GM23248 (cell line): ENCODE results near the gene KIF11. TPM values are rescaled to one million over a fixed set of nuclear protein-coding genes. Genes with fewer than 3 reads are reported as not detected.
"Not testable (repeated sequence)": the region's sequence is repeated elsewhere in the genome, so short reads cannot be mapped to it uniquely, and the experiment has no call there.

Experiments used
- DNase-seq: peaks from one replicate; pipeline ENCODE4 v3.0.0-alpha.2; 2015
- H2AFZ ChIP-seq: fragments of 200-600 bp; sonication (generic); 2 replicates; pipeline ENCODE4 v1.6.1; 2016; ENCODE audit warnings: antibody characterized with exemption
- H3F3A ChIP-seq: fragments of 200-600 bp; sonication (generic); 2 replicates; pipeline ENCODE4 v1.6.1; 2016; ENCODE audit warnings: mild to moderate bottlenecking, antibody characterized with exemption, mixed run types; ENCODE audit not compliant: insufficient read depth
- H3K27ac ChIP-seq: fragments of 200-600 bp; sonication (generic); 2 replicates; pipeline ENCODE4 v1.5.1; 2016; ENCODE audit warnings: mild to moderate bottlenecking
- H3K27me3 ChIP-seq: fragments of 200-600 bp; sonication (generic); replicated peaks from 2 replicates; pipeline ENCODE4 v1.6.1; 2016; ENCODE audit warnings: mild to moderate bottlenecking; ENCODE audit not compliant: insufficient read depth
- H3K36me3 ChIP-seq: fragments of 200-600 bp; sonication (generic); 2 replicates; pipeline ENCODE4 v1.6.1; 2016; ENCODE audit warnings: low read depth, mild to moderate bottlenecking
- H3K4me1 ChIP-seq: fragments of 200-600 bp; sonication (generic); 2 replicates; pipeline ENCODE4 v1.6.1; 2016; ENCODE audit warnings: mild to moderate bottlenecking; ENCODE audit not compliant: insufficient read depth
- H3K4me2 ChIP-seq: fragments of 200-600 bp; sonication (generic); one replicate; pipeline ENCODE4 v1.6.1; 2016; ENCODE audit warnings: mild to moderate bottlenecking; ENCODE audit not compliant: unreplicated experiment
- H3K4me3 ChIP-seq: fragments of 200-600 bp; sonication (generic); 2 replicates; pipeline ENCODE4 v1.5.1; 2016; ENCODE audit warnings: mild to moderate bottlenecking
- H3K79me2 ChIP-seq: fragments of 200-600 bp; sonication (generic); 2 replicates; pipeline ENCODE4 v1.6.1; 2016; ENCODE audit warnings: mild to moderate bottlenecking; ENCODE audit not compliant: insufficient read depth
- H3K9ac ChIP-seq: fragments of 200-600 bp; sonication (generic); 2 replicates; pipeline ENCODE4 v1.6.1; 2016; ENCODE audit warnings: mild to moderate bottlenecking
- H3K9me2 ChIP-seq: fragments of 200-600 bp; sonication (generic); 2 replicates; pipeline ENCODE4 v1.6.1; 2016; ENCODE audit warnings: mixed run types, mild to moderate bottlenecking, moderate library complexity; ENCODE audit not compliant: insufficient read depth
- H3K9me3 ChIP-seq: fragments of 200-600 bp; sonication (generic); one replicate; pipeline ENCODE4 v1.6.1; 2017; ENCODE audit warnings: low read depth
- H4K20me1 ChIP-seq: fragments of 200-600 bp; sonication (generic); 2 replicates; pipeline ENCODE4 v1.6.0; 2016; ENCODE audit not compliant: insufficient read depth
- EZH2 ChIP-seq: fragments of 200-600 bp; sonication (generic); IDR thresholded peaks from 2 replicates; pipeline ENCODE4 v1.6.1; 2018; ENCODE audit warnings: antibody characterized with exemption, mild to moderate bottlenecking; ENCODE audit not compliant: insufficient read depth, poor library complexity, severe bottlenecking
- EZH2phosphoT487 ChIP-seq: fragments of 200-600 bp; sonication (generic); IDR thresholded peaks from 2 replicates; pipeline ENCODE4 v1.6.1; 2018; ENCODE audit warnings: antibody characterized with exemption, moderate library complexity, mild to moderate bottlenecking, low read depth; ENCODE audit not compliant: insufficient read depth
- WGBS, 2 experiments: methylation state at CpG; one replicate each; pipeline ENCODE4 v1.1.6; 2015 to 2017; ENCODE audit warnings: low lambda C conversion rate in 2 of 2, low coverage in 1 of 2; ENCODE audit errors: missing lambda C conversion rate in 2 of 2; 5-methylcytosine and 5-hydroxymethylcytosine counted together
- in situ Hi-C: fragments of 300-500 bp; cut with MboI; formaldehyde crosslinking; loops from 2 replicates; pipeline ENCODE4 v1.15.0; 2020
- polyA plus RNA-seq: library from polyadenylated mRNA; unstranded; fragments of >200 nt; fragmentation: Nextera tagmentation; extraction: Ambion mirVana; gene quantifications from 2 replicates; pipeline ENCODE4 v1.2.1, GENCODE V29; 2016
- total RNA-seq: library from RNA; depleted of rRNA; stranded (reverse); fragments of >200 nt; shearing (Covaris generic); gene quantifications from 2 replicates; pipeline ENCODE4 v1.2.3, GENCODE V29; 2014

Gene KIF11
- total and polyA plus RNA-seq, 2 experiments from 2014 or later: 10.8 to 16.2 TPM

DNA sequence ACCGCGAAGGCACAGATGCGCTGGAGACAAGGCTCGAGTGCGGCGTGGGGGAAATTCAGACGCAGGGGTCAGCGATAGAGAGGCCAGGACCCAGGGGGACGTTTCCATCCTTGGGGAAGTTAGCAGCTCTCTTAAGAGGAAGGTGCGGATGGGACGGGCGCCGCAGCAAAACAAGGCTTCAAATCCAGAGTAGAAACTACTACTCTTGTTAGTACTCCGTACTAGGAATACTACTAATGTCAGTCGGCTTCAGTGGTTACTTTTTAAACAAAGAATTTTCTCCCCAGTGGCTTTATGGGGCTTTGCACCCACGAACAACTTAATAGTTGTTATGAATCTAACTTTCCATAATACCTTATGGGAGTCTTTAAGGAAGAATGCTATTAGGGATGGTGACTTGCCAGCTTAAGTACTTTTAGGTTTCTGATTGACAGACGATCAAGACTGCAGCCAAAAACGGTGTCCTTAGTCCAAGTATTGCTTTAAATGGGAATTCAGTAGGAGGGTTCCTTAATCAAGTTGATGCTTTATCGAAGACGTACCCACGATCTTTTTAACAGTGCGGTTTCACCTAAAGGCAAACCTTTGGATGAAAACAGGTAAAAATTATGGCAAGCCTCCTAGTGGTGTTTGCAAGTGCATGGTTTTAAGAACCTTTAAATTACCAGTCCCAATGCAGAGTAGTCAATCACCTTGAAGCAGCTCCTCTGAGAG, 18.2 kb upstream of the KIF11 start:
- Histone ChIP-seq H3K9ac (peak overlapping the region; percentile 96), H3K9me2 (no peaks in the 10 kb centered on the region), H3K4me3 (peak overlapping the region; percentile 85), H3K27me3 (no peaks in the 10 kb centered on the region), H3K4me1 (peaks cover 30% of the 10 kb centered on the region), H4K20me1 (no peaks in the 10 kb centered on the region; the same call in 1 of the 2 replicates), H3K9me3 (no peaks in the 10 kb centered on the region), H3F3A (peaks cover 24% of the 10 kb centered on the region), H3K4me2 (peak overlapping the region; percentile 85), H3K27ac (peak overlapping the region; percentile 92), H3K36me3 (no peaks in the 10 kb centered on the region), H2AFZ (peak overlapping the region; percentile 95), H3K79me2 (peaks cover 38% of the 10 kb centered on the region)
- 13 to 16% methylated on average over 21 to 22 of the region's 22 CpGs for WGBS, 2 experiments
- in situ Hi-C loops: no loop called here
- DNase-seq: peak; percentile 81
- no peak for TF ChIP-seq EZH2phosphoT487
- TF ChIP-seq EZH2: no peak

DNA sequence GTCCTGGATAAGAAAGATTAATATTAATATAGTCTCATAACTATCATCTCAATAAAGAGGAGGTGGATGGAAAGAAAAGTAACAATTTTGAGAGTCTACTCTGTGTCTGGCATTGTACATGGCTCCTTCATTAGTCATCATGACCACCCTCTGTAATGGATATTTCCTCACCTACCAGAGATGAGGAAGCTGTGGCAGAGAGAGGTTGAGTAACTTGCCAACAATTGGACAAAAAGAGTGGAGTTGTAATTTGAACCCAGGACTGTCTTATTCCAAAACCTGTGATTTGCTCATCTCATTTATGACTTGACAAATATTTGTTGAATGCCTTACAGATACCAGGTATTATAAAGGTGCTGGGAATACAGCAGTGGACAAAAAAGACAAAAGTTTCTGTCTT, 17.0 kb upstream of the KIF11 start:
- in situ Hi-C loops: no loop called here
- no peak overlapping the region for H3K9ac ChIP-seq
- no peak overlapping the region for H3K27ac ChIP-seq
- H3K4me3 ChIP-seq: no peak overlapping the region
- H2AFZ ChIP-seq: no peak overlapping the region
- peak overlapping the region; percentile 1 for H3K4me2 ChIP-seq
- H3K79me2 ChIP-seq: peaks cover 25% of the 10 kb centered on the region
- H3K4me1 ChIP-seq: peaks cover 30% of the 10 kb centered on the region
- no peaks in the 10 kb centered on the region for H3K9me2 ChIP-seq
- TF ChIP-seq EZH2phosphoT487: no peak
- no peak for TF ChIP-seq EZH2
- H3K36me3 ChIP-seq: no peaks in the 10 kb centered on the region
- DNase-seq: peak; percentile 76
- H3K9me3 ChIP-seq: no peaks in the 10 kb centered on the region
- H3K27me3 ChIP-seq: no peaks in the 10 kb centered on the region
- no peaks in the 10 kb centered on the region; the same call in 1 of the 2 replicates for H4K20me1 ChIP-seq
- H3F3A ChIP-seq: peaks cover 23% of the 10 kb centered on the region

DNA sequence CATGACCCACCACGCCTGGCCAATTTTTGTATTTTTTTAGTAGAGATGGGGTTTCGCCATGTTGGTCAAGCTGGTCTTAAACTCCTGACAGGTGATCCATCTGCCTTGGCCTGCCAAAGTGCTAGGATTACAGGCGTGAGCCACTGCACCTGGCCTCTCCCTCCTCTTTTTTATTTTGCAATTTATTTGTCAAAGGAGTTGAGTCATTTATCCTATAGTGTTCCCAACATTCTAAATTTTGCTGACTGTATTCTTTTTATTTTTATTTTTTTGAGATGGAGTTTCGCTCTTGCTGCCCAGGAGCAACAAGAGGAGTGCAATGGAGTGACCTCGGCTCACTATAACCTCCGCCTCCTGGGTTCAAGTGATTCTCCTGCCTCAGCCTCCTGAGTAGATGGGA, 10.6 kb upstream of the KIF11 start:
- H3K36me3 ChIP-seq, H2AFZ ChIP-seq, H3K9ac ChIP-seq, H4K20me1 ChIP-seq, H3K27ac ChIP-seq, H3K27me3 ChIP-seq, H3K4me1 ChIP-seq, H3K9me2 ChIP-seq, H3K4me3 ChIP-seq, H3K9me3 ChIP-seq, H3K4me2 ChIP-seq, H3K79me2 ChIP-seq, DNase-seq, H3F3A ChIP-seq, in situ Hi-C loops: not testable (repeated sequence)
- 93 to 95% methylated on average over 6 of the region's 6 CpGs for WGBS, 2 experiments

DNA sequence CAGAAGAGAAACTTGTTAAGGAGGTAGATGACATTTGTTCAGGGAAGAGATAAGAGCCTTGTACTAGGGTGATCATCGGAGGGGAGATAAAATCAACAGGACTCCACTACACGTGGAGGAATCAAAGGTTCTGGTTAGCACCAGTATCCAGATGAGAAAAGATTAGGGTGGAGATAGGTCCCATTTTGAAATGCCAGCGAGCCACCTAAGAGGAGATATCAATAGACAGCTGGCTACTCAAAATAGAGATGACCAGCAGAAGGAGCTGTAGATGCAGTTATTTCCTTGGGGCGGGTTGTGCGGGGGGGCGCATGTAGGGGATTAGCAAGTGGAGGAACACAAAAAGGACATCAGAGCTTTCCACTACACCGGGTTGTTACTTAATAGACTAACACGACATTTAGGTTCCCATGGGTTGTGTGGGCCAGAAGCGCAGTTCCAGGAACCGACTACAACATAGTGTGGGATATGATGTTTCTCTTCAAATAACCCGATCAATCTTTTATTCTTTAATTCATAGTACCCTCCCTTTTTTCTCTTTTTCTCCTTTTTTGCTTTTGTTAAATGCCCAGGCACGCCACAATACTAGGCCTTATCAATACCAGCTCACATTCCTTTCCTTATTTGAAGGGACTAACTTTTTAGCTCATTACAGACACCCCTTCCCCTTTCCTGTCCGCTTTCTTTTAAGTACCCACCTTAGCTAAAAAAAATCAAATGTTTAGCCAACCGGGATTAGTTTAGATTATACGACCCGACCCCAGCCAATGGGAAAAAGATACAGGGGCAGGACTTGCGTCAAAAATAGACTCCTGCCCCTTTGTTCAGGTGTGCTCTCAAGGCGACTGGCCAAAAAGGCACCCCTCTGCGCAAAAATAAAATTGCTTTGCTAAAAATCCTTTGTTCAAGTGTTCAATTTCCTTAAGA, 2.0 kb upstream of the KIF11 start:
- TF ChIP-seq EZH2phosphoT487 (no peak), EZH2 (no peak)
- H3K9me3 ChIP-seq: no peaks in the 10 kb centered on the region
- no peaks in the 10 kb centered on the region for H3K9me2 ChIP-seq
- in situ Hi-C loops: no loop called here
- H3K79me2 ChIP-seq: peaks cover 29% of the 10 kb centered on the region
- peak overlapping the region; percentile 85 for H3K4me2 ChIP-seq
- peak overlapping the region; percentile 81 for H3K9ac ChIP-seq
- no peaks in the 10 kb centered on the region for H3K27me3 ChIP-seq
- no peaks in the 10 kb centered on the region for H3K36me3 ChIP-seq
- DNase-seq: peak; percentile 75
- H3K27ac ChIP-seq: peak overlapping the region; percentile 87
- 43 to 52% methylated on average over 19 of the region's 19 CpGs for WGBS, 2 experiments
- peaks cover 21% of the 10 kb centered on the region for H3F3A ChIP-seq
- peak overlapping the region; percentile 85 for H3K4me3 ChIP-seq
- no peaks in the 10 kb centered on the region for H4K20me1 ChIP-seq
- H3K4me1 ChIP-seq: peaks cover 18% of the 10 kb centered on the region
- peak overlapping the region; percentile 95 for H2AFZ ChIP-seq
